VCaP (cell line): ENCODE measurements around the gene CLBA1.

Experiments
- H3K27ac ChIP-seq: fragments of 450-650 bp; 2 replicates; pipeline ENCODE4 v1.5.1; 2017
- TF ChIP-seq, protein P1 (sequence below): fragments of 450-650 bp; conservative IDR thresholded peaks from 2 replicates; pipeline ENCODE4 v1.5.1; 2017; ENCODE audit warnings: mild to moderate bottlenecking, moderate library complexity

Gene CLBA1

GRCh38 chr14:104989236-104989950, 3.8 kb downstream of the CLBA1 start:
- TF ChIP-seq, protein P1, sequence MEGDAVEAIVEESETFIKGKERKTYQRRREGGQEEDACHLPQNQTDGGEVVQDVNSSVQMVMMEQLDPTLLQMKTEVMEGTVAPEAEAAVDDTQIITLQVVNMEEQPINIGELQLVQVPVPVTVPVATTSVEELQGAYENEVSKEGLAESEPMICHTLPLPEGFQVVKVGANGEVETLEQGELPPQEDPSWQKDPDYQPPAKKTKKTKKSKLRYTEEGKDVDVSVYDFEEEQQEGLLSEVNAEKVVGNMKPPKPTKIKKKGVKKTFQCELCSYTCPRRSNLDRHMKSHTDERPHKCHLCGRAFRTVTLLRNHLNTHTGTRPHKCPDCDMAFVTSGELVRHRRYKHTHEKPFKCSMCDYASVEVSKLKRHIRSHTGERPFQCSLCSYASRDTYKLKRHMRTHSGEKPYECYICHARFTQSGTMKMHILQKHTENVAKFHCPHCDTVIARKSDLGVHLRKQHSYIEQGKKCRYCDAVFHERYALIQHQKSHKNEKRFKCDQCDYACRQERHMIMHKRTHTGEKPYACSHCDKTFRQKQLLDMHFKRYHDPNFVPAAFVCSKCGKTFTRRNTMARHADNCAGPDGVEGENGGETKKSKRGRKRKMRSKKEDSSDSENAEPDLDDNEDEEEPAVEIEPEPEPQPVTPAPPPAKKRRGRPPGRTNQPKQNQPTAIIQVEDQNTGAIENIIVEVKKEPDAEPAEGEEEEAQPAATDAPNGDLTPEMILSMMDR: no peak
- H3K27ac ChIP-seq: no peak overlapping the region

DNA sequence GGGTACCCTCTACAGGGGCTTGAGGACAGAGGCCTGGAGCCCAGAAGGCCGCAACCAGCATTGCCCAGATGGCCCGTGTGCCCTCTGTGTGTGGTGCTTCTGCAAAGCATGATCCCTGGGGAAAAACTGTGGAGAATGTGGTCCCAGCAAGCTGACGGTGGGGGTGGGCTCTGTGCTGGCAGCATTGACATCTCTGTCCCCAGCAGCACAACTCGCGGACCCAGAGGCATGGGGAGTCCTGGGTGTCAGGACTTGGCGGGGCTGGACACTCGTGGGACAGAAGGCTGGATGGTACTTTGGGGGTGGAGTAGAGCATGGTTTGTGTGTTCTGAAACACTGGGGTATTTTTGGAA, 4.3 kb downstream of the CLBA1 start:
- TF ChIP-seq, protein P1: no peak
- no peak overlapping the region for H3K27ac ChIP-seq

- TF ChIP-seq, protein P1: no peak
- H3K27ac ChIP-seq: no peak overlapping the region
These were observed 6.3 kb downstream of the CLBA1 start for GRCh38 chr14:104991896-104992230.

GRCh38 chr14:104992501-104992900, 6.9 kb downstream of the CLBA1 start:
- no peak overlapping the region for H3K27ac ChIP-seq
- TF ChIP-seq, protein P1: no peak

- TF ChIP-seq, protein P1: no peak
- no peak overlapping the region for H3K27ac ChIP-seq
These were observed 7.7 kb downstream of the CLBA1 start for GRCh38 chr14:104993306-104993705.

DNA sequence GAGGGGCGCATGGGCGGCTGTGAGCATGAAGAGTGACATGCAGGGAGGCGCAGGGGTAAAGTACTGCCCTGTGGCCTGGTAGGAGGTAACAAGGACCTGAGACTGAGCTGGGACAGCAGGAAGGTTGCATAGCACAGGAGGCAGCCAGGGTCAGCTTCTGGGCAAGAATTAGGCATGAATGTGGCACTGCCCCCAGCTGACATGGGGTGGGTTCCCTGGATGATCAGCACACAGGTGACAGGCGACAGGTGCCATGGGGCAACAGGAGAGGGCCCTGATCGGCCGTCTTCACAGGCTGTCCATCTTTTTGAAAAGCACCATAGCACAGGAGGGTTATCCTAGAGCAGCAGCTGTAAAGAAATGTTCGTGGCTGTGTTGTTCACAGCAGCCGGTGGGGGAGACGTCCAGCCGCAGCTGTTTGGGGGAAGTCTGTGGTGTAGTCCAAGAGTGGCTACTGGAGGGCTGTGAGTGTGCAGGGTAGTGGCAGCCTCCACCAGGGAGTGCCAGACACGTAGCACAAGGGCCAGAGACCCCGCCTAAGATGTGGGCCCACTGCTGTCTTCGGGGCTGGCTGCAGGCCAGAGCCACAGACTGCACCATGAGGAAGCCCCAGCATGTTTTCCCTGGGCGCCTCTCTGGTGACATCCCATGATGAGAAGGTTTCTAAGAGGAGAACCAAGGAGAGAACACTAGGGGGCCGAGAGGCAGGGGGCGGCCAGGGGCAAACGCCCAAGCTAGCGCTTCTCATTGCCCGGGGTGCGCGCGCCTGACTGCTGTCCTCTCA, 8.4 kb downstream of the CLBA1 start:
- TF ChIP-seq, protein P1: no peak
- H3K27ac ChIP-seq: no peak overlapping the region

- H3K27ac ChIP-seq: no peak overlapping the region
- TF ChIP-seq, protein P1: no peak
These were observed 9.4 kb downstream of the CLBA1 start for GRCh38 chr14:104994978-104995377.
